SU-DHL-6 (cell line): ENCODE results near the gene ITPK1.

ENCODE experiments used
- H2AFZ ChIP-seq: fragments of 200-600 bp; sonication (generic); 2 replicates; pipeline ENCODE4 v1.6.1; 2014; ENCODE audit warnings: low read depth, mild to moderate bottlenecking, moderate library complexity, mixed read lengths, antibody characterized with exemption, low read length; ENCODE audit not compliant: severe bottlenecking
- H3F3A ChIP-seq: fragments of 200-600 bp; shearing (Covaris generic); 2 replicates; pipeline ENCODE4 v1.6.0; 2016; ENCODE audit warnings: antibody characterized with exemption, mild to moderate bottlenecking; ENCODE audit not compliant: insufficient read depth
- H3K27ac ChIP-seq: fragments of 200-600 bp; sonication (generic); 2 replicates; pipeline ENCODE4 v1.5.1; 2016; ENCODE audit warnings: low read depth, mild to moderate bottlenecking, low read length, moderate library complexity, mixed read lengths
- H3K27me3 ChIP-seq: fragments of 200-600 bp; sonication (generic), shearing (Covaris generic); 2 replicates; pipeline ENCODE4 v1.6.0; 2014; ENCODE audit warnings: mild to moderate bottlenecking, low read length
- H3K36me3 ChIP-seq: fragments of 200-600 bp; sonication (generic); 2 replicates; pipeline ENCODE4 v1.6.1; 2014; ENCODE audit warnings: mild to moderate bottlenecking, low read length, mixed read lengths
- H3K4me2 ChIP-seq: fragments of 300-600, 200-600 bp; shearing (Covaris generic), sonication (generic); 2 replicates; pipeline ENCODE4 v1.6.0; 2014; ENCODE audit warnings: low read length, low read depth, mild to moderate bottlenecking; ENCODE audit not compliant: poor library complexity, severe bottlenecking
- H3K4me3 ChIP-seq: fragments of 200-600 bp; sonication (generic); 2 replicates; pipeline ENCODE4 v1.5.1; 2014; ENCODE audit warnings: antibody characterized with exemption, low read length, mild to moderate bottlenecking, mixed read lengths; ENCODE audit not compliant: insufficient read depth, poor library complexity, severe bottlenecking
- H3K79me2 ChIP-seq: fragments of 200-600 bp; sonication (generic); 2 replicates; pipeline ENCODE4 v1.6.1; 2014; ENCODE audit warnings: mild to moderate bottlenecking, low read length, moderate library complexity; ENCODE audit not compliant: insufficient read depth
- H3K9ac ChIP-seq: fragments of 200-600 bp; sonication (generic); 2 replicates; pipeline ENCODE4 v1.7.0; 2014; ENCODE audit warnings: mild to moderate bottlenecking, low read length
- H3K9me2 ChIP-seq: fragments of 200-600 bp; sonication (generic); replicated peaks from 2 replicates; pipeline ENCODE4 v1.6.1; 2014; ENCODE audit warnings: low read length; ENCODE audit not compliant: insufficient read depth
- H3K9me3 ChIP-seq: fragments of 200-600 bp; sonication (generic); 2 replicates; pipeline ENCODE4 v1.6.1; 2014; ENCODE audit warnings: low read length, mixed read lengths; ENCODE audit not compliant: insufficient read depth
- H4K20me1 ChIP-seq: fragments of 200-600 bp; sonication (generic); 2 replicates; pipeline ENCODE4 v1.6.1; 2014; ENCODE audit warnings: low read depth, mild to moderate bottlenecking, antibody characterized with exemption, low read length, moderate library complexity, mixed read lengths
- CTCF ChIP-seq: fragments of 200-600 bp; sonication (generic); IDR thresholded peaks from one replicate; pipeline ENCODE4 v1.5.1; 2017; ENCODE audit warnings: antibody characterized with exemption, mild to moderate bottlenecking, low read length, moderate library complexity; ENCODE audit not compliant: insufficient read depth, poor library complexity, severe bottlenecking
- EZH2phosphoT487 ChIP-seq: fragments of 200-600 bp; sonication (generic), shearing (Covaris generic); conservative IDR thresholded peaks from 2 replicates; pipeline ENCODE4 v1.6.1; 2018; ENCODE audit warnings: mild to moderate bottlenecking, antibody characterized with exemption, low read length, moderate library complexity, mixed read lengths

The ITPK1 gene

GRCh38 chr14:92956961-92957360, 158.8 kb downstream of the ITPK1 start:
- no peaks in the 10 kb centered on the region for H3K9me2 ChIP-seq
- H3K4me3 ChIP-seq = no peak overlapping the region
- no peak overlapping the region for H2AFZ ChIP-seq
- no peak overlapping the region for H3K4me2 ChIP-seq
- TF ChIP-seq CTCF = no peak
- TF ChIP-seq EZH2phosphoT487 = no peak
- H3K9me3 ChIP-seq = no peaks in the 10 kb centered on the region
- H3K79me2 ChIP-seq = no peaks in the 10 kb centered on the region
- no peaks in the 10 kb centered on the region for H4K20me1 ChIP-seq
- no peaks in the 10 kb centered on the region for H3F3A ChIP-seq
- no peak overlapping the region for H3K27ac ChIP-seq
- no peak overlapping the region for H3K9ac ChIP-seq
- H3K36me3 ChIP-seq = no peaks in the 10 kb centered on the region
- no peaks in the 10 kb centered on the region for H3K27me3 ChIP-seq

GRCh38 chr14:92955381-92955780, 160.3 kb downstream of the ITPK1 start:
- H3K27ac ChIP-seq = no peak overlapping the region

GRCh38 chr14:92954933-92955332, 160.8 kb downstream of the ITPK1 start:
- no peaks in the 10 kb centered on the region for H3F3A ChIP-seq
- no peak overlapping the region for H3K9ac ChIP-seq
- no peaks in the 10 kb centered on the region for H3K9me3 ChIP-seq
- no peaks in the 10 kb centered on the region for H4K20me1 ChIP-seq
- no peaks in the 10 kb centered on the region for H3K36me3 ChIP-seq
- H3K79me2 ChIP-seq = no peaks in the 10 kb centered on the region
- H3K9me2 ChIP-seq = no peaks in the 10 kb centered on the region
- no peaks in the 10 kb centered on the region for H3K27me3 ChIP-seq
- no peak overlapping the region for H2AFZ ChIP-seq
- H3K27ac ChIP-seq = no peak overlapping the region
- no peak overlapping the region for H3K4me2 ChIP-seq
- H3K4me3 ChIP-seq = no peak overlapping the region
- no peak for TF ChIP-seq EZH2phosphoT487
- no peak for TF ChIP-seq CTCF

More at GRCh38 chr14:92955381-92955780, 160.3 kb downstream of the ITPK1 start:
- TF ChIP-seq CTCF (no peak), EZH2phosphoT487 (no peak)
- Histone ChIP-seq H4K20me1 (no peaks in the 10 kb centered on the region), H3K36me3 (no peaks in the 10 kb centered on the region), H3K9me2 (no peaks in the 10 kb centered on the region), H3F3A (no peaks in the 10 kb centered on the region), H3K27me3 (no peaks in the 10 kb centered on the region), H3K9me3 (no peaks in the 10 kb centered on the region), H3K4me2 (no peak overlapping the region), H3K9ac (no peak overlapping the region), H2AFZ (no peak overlapping the region), H3K79me2 (no peaks in the 10 kb centered on the region), H3K4me3 (no peak overlapping the region)
